ENCODE measurements around the gene KRTAP27-1.

KRTAP27-1 gene

GRCh38 chr21:30337276-30337744 lies at the start of gene KRTAP27-1:
Gene KRTAP27-1 (minus strand): TSS chr21:30337694. CDS start chr21:30337668, 26 bp downstream.
- DNase-seq = no peak

GRCh38 chr21:30382201-30382600 lies 44.7 kb upstream of the KRTAP27-1 start:
- no peak for DNase-seq

- no peak for DNase-seq
Measured at GRCh38 chr21:30372139-30372770, 34.8 kb upstream of the KRTAP27-1 start, which contains the start of gene KRTAP13-2. Gene KRTAP13-2 (minus strand): TSS chr21:30372271. CDS start chr21:30372213, 58 bp downstream.

GRCh38 chr21:30355906-30356305 lies 18.4 kb upstream of the KRTAP27-1 start:
- no peak for DNase-seq

GRCh38 chr21:30354308-30355005 lies 17.0 kb upstream of the KRTAP27-1 start:
- no peak for DNase-seq

GRCh38 chr21:30351534-30351933 lies 14.0 kb upstream of the KRTAP27-1 start:
- DNase-seq = no peak

DNA sequence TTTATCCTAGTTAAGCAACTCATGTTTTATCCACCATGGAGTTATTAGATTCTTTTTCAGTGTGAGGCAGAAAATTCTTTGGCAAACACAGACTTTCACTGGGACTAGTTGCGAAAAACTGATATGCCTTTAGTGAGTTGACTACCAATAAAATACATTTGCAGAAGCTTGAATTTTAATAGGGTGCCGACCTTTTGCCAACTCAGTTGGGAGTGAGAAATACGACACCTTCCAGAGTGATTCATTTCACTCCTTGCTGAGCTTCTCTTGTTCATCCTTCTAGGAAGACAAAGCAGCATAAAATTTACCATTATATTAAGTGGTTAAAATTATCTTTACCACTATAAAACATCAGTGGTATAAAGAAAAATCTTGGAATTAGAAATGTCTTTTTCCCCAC lies 12.1 kb upstream of the KRTAP27-1 start:
- DNase-seq = no peak

DNA sequence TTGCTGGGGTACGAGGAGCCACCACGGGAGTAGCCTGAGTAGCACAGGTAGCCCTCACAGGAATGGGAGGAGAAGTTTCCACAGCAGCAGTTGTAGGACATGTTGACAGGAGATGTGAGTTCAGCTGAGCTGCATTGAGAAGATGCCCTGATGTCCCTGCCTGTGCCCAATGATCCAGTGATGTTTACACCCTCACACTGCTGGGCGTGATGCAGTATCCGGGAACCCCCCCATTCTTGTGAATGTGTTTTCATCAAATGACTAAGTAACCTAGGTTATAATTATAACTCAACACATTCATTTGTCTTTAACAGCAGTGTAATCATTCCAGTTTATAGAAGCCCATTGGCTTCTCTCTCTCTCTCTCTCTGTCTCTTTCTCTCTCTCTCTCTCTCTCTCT lies 11.0 kb upstream of the KRTAP27-1 start, which contains the start of gene KRTAP23-1:
TSS of gene KRTAP23-1 (minus strand) at position 101 of the 400 bp plus-strand sequence. CDS start at position 101, 0 bp downstream.
- DNase-seq = no peak

- no peak for DNase-seq
Measured at GRCh38 chr21:30345014-30345413, 7.5 kb upstream of the KRTAP27-1 start.

- peak; percentile 45 for DNase-seq
Measured at GRCh38 chr21:30340714-30341573, 3.5 kb upstream of the KRTAP27-1 start.

DNA sequence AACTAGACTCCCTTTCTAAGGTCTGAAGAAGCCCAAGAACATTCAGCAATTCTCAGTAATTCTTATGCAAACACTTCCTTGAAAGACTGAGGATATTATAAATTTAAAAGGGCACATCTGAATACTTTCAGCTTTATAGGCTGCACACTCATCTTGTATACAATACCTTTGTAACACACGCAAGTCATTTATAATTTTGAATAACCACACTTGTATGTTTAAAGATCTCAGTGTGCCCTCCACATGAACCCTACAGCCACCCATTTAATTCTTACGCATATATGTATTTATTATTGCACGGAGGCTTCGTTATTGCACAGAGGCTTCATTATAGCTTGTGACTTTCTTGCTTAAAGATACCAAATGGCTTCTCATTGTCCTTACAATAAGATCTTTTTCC lies 1.2 kb upstream of the KRTAP27-1 start:
- DNase-seq = no peak

GRCh38 chr21:30337772-30338171 lies 278 bp upstream of the KRTAP27-1 start:
- DNase-seq = no peak

DNA sequence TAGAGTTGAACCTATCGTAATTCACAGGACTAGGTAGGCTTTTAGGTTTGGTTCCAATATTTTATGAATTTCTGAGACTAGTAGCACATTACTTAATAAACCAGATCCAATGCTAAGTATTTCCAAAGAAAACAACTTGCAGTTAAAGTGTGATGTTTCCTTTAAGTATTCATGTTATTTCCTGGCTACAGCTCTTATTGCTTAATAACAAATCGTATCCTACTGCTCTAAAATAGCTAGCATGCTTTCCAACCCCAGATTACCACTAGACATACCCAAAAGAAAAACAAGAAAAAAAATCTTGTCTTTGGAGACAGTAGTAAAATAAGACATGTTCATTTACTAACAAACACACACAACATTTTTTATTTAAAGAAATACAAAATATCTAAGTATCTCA lies 898 bp downstream of the KRTAP27-1 start:
- peak; percentile 61 for DNase-seq

DNA sequence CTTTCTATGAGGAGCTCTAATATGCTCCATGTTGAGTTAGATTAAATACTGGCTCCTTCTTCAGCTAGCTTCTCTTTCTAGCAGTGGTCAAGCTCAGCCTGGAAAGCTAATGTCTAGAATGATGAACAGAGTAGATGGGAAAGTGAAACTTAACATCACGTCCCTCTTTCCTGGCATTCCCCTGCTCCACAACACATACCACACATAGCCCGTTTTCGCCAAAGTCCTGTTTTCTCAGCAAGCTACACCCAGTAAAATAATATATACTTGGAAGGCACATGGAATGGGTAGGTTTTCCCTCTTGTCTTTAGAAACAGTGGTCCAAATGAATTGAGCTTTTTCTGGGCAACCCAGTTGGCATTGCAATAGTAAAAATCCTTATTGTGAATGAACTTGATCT lies 3.8 kb downstream of the KRTAP27-1 start:
- no peak for DNase-seq

GRCh38 chr21:30332681-30333080 lies 4.8 kb downstream of the KRTAP27-1 start:
- peak; percentile 25 for DNase-seq

DNA sequence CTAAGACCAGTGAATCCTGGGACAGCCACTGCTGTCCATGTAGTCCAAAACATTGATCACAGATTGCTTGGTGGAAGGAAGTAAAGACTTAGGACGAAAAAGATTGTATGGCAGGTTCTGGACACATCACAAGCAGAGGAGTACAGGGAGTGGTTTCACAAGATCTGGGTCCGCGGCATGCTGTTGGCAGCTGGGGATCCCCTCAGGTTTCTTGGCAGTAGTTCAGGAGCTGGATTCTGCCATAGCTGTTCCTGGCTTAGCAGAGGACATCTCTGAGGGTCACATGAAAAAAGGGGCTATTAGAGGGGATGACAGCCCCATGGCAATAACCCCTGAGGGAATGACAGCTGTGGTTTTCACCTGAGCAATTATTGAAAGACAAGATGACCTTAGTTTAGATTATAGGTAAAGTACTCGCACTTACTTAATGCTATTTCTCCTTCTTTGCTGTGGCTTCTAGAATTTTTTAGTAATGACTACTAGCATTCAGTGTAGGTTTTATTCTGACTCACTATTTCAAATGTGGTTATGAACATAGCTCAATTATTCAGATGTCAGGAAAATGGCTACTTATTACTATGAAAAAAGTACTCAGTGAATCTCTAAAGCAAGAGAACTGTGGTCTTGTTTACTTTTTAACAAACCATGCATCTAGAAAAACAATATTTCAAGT lies 8.2 kb downstream of the KRTAP27-1 start:
- DNase-seq = peak; percentile 22

DNA sequence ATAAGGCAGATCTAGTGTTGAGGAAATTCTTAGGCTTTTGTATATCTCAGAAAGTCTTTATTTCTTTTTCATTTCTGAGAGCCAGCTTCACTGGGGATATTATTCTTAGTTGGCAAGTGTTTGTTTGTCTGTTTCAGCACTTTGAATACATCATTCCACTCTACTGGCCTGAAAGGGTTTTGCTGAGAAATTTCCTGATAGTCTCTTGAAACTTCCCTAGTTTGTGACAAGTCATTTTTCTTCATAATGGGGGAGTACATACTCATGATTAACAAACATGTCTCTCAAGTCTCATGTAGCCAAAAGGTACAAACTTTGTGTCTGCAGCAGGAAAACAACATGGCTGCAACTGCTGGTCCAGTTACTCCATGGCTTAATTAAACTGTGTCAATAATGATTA lies 11.1 kb downstream of the KRTAP27-1 start:
- no peak for DNase-seq

- DNase-seq = no peak
Measured at GRCh38 chr21:30320215-30320614, 17.3 kb downstream of the KRTAP27-1 start, which contains the start of gene KRTAP26-1. Gene KRTAP26-1 (minus strand): TSS chr21:30320315. CDS start chr21:30320035, 280 bp downstream.

- no peak for DNase-seq
Measured at GRCh38 chr21:30315701-30316100, 21.8 kb downstream of the KRTAP27-1 start.

DNA sequence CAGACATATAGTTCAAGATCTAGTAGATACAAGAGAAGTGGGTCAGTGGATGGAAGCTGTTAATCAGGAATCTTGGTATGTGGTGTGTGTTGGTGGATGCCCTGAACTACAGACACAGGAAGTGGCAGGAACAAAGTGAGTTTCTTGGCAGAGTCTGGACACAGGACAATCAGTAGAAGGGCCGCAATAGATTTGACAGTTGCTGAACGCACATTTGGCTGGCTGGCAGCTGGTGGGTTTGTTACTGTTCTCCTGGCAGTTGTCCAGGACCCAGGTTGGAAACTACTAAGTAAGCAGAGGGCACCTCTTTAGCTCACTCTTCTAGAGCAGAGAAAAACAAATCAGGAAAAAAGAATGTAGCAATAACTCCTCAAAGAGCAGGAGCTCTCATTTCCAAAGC lies 30.6 kb downstream of the KRTAP27-1 start:
- DNase-seq = no peak

DNA sequence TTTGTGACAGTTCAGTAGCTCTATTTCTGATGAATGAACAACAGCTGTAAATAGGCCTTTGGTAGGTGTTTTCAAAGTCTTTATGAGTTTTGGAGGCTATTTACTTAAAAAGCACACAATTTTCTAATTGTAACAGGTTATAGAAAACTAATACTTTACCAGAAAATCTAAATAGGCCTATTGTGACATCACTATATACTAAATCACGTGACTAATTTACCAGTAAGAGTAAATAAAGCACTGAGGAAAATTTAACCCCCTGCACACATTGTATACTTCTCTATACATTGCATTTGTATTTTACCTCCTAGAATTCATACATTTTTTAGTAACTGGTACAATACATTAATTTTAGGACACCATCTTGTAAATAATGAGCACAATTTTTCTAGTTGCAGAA lies 32.4 kb downstream of the KRTAP27-1 start:
- DNase-seq = no peak

DNA sequence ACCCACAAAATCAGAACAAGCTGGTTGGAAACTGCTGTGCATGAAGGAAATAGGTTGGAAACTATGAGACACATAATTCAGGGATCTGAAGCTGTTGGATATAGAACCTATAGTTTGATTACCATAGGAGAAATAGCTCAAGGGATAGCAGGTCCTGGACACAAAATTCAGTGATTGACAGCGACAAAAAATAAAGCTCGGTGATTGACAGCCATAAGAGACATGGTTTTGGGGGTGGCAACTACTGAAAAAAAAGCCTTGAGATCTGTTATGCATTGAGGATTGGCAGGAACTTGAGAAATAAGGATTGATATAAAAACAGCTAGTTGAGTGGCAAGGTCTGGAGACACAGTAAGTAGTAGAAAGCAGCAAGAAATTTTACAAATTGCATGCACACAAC lies 48.3 kb downstream of the KRTAP27-1 start, which contains the start of gene KRTAP25-1:
TSS of gene KRTAP25-1 (minus strand) at position 300 of the 400 bp plus-strand sequence. CDS start at position 276, 24 bp downstream.
- DNase-seq = no peak
